CD14-positive monocyte (primary cell): ENCODE data around the gene CC2D2A. TPM values are rescaled to one million over a fixed set of nuclear protein-coding genes. Genes with fewer than 3 reads are reported as not detected.

Source experiments
- DNase-seq, 3 donors: peaks; one replicate each; pipeline ENCODE4 v3.0.0-alpha.2; 2011 to 2022
- H2AFZ ChIP-seq: 2 replicates; pipeline ENCODE4 v1.6.0; 2012; ENCODE audit warnings: mild to moderate bottlenecking, low read depth, low read length, inconsistent platforms; ENCODE audit not compliant: insufficient read depth, poor library complexity, severe bottlenecking
- H3K27ac ChIP-seq, 2 donors: 1 replicate in 1 of 2; 2 replicates in 1 of 2; pipeline ENCODE4 v1.5.1; 2012 to 2013; ENCODE audit warnings: low read length in 2 of 2, control low read depth in 1 of 2, inconsistent platforms in 1 of 2, low read depth in 1 of 2, mild to moderate bottlenecking in 1 of 2
- H3K27me3 ChIP-seq, 2 donors: one replicate each; pipeline versions ENCODE4 v1.6.0 to v1.6.1; 2011 to 2013; ENCODE audit warnings: low read length in 2 of 2; ENCODE audit not compliant: control insufficient read depth in 2 of 2, insufficient read depth in 2 of 2
- H3K36me3 ChIP-seq, 2 donors: replicated peaks in 1 of 2; 1 replicate in 1 of 2; 2 replicates in 1 of 2; pipeline versions ENCODE4 v1.5.1 to v1.6.1; 2012 to 2013; ENCODE audit warnings: low read length in 2 of 2, control low read depth in 1 of 2, inconsistent platforms in 1 of 2, mild to moderate bottlenecking in 1 of 2; ENCODE audit not compliant: insufficient read depth in 2 of 2, control insufficient read depth in 1 of 2
- H3K4me1 ChIP-seq, 2 donors: 1 replicate in 1 of 2; 2 replicates in 1 of 2; pipeline versions ENCODE4 v1.5.1 to v1.6.1; 2012 to 2013; ENCODE audit warnings: low read length in 2 of 2, control low read depth in 1 of 2, inconsistent platforms in 1 of 2, mild to moderate bottlenecking in 1 of 2, moderate library complexity in 1 of 2; ENCODE audit not compliant: insufficient read depth in 2 of 2, control insufficient read depth in 1 of 2
- H3K4me2 ChIP-seq: replicated peaks from 2 replicates; pipeline ENCODE3; 2012; ENCODE audit warnings: low read length, moderate library complexity, mild to moderate bottlenecking; ENCODE audit not compliant: poor library complexity, severe bottlenecking; ENCODE audit errors: extremely low read depth
- H3K4me3 ChIP-seq, 3 experiments: fragments of 200-600 bp in 1 of 3; sonication (generic) in 1 of 3; replicated peaks in 1 of 3; 1 replicate in 2 of 3; 2 replicates in 1 of 3; pipeline ENCODE4 v1.5.1; 2011 to 2013; ENCODE audit warnings: low read length in 3 of 3, mild to moderate bottlenecking in 3 of 3, control low read depth in 2 of 3, low read depth in 2 of 3, inconsistent platforms in 1 of 3, moderate library complexity in 1 of 3
- H3K79me2 ChIP-seq: 2 replicates; pipeline ENCODE4 v1.6.0; 2012; ENCODE audit warnings: mild to moderate bottlenecking, control low read depth, inconsistent platforms, low read length, moderate library complexity; ENCODE audit not compliant: insufficient read depth
- H3K9ac ChIP-seq: 2 replicates; pipeline ENCODE4 v1.6.0; 2017; ENCODE audit warnings: low read length, mild to moderate bottlenecking; ENCODE audit not compliant: insufficient read depth, poor library complexity, severe bottlenecking
- H3K9me3 ChIP-seq, 2 donors: replicated peaks in 1 of 2; 1 replicate in 1 of 2; 2 replicates in 1 of 2; pipeline versions ENCODE4 v1.5.1 to v1.6.1; 2012 to 2013; ENCODE audit warnings: low read length in 2 of 2, control low read depth in 1 of 2; ENCODE audit not compliant: control insufficient read depth in 1 of 2, insufficient read depth in 1 of 2
- H4K20me1 ChIP-seq: 2 replicates; pipeline ENCODE4 v1.6.0; 2012; ENCODE audit warnings: mild to moderate bottlenecking, low read length, control low read depth, moderate library complexity; ENCODE audit not compliant: insufficient read depth
- H3K27ac Mint-ChIP-seq, 7 donors: one replicate each; pipeline ENCODE4 v1.8.0; 2020; ENCODE audit warnings: mild to moderate bottlenecking in 7 of 7, mixed read lengths in 7 of 7, moderate library complexity in 6 of 7, inconsistent platforms in 2 of 7
- H3K27me3 Mint-ChIP-seq, 3 donors: one replicate each; pipeline ENCODE4 v1.8.0; 2021 to 2022; ENCODE audit warnings: low read depth in 3 of 3, mild to moderate bottlenecking in 3 of 3, mixed read lengths in 3 of 3, moderate library complexity in 3 of 3, inconsistent platforms in 1 of 3
- H3K36me3 Mint-ChIP-seq, 2 donors: one replicate each; pipeline ENCODE4 v1.8.0; 2020; ENCODE audit warnings: mixed read lengths in 2 of 2, inconsistent platforms in 1 of 2, mild to moderate bottlenecking in 1 of 2
- H3K4me1 Mint-ChIP-seq: one replicate; pipeline ENCODE4 v1.8.0; 2020; ENCODE audit warnings: mild to moderate bottlenecking, mixed read lengths
- H3K4me3 Mint-ChIP-seq, 2 donors: one replicate each; pipeline ENCODE4 v1.8.0; 2020; ENCODE audit warnings: mild to moderate bottlenecking in 2 of 2, mixed read lengths in 2 of 2, moderate library complexity in 1 of 2
- H3K9me3 Mint-ChIP-seq, 7 donors: one replicate each; pipeline ENCODE4 v1.8.0; 2020 to 2022; ENCODE audit warnings: mixed read lengths in 7 of 7, mild to moderate bottlenecking in 6 of 7, moderate library complexity in 6 of 7, inconsistent platforms in 2 of 7
- CTCF ChIP-seq: fragments of 200-600 bp; IDR thresholded peaks from one replicate; pipeline ENCODE4 v1.8.0; 2022; ENCODE audit warnings: antibody characterized with exemption, mild to moderate bottlenecking
- WGBS: methylation state at CpG from one replicate; pipeline ENCODE4 v1.1.5; 2013; ENCODE audit warnings: missing lambda C conversion rate; ENCODE audit not compliant: insufficient coverage; 5-methylcytosine and 5-hydroxymethylcytosine counted together
- intact Hi-C, 2 donors: fragments of 100-400 bp; cut with micrococcal nuclease; formaldehyde crosslinking; loops; one replicate each; pipeline versions ENCODE4 v1.15.0 to v1.15.1; 2023
- polyA plus RNA-seq, 3 donors: library from polyadenylated mRNA; depleted of rRNA in 1 of 3; unstranded in 2 of 3; stranded (reverse) in 1 of 3; fragments of 300-500 nt in 2 of 3; fragments of >200 nt in 1 of 3; fragmentation: Illumina TruSeq in 2 of 3; gene quantifications; 1 replicate in 2 of 3; 2 replicates in 1 of 3; pipeline ENCODE4 v1.2.3, GENCODE V29; 2012 to 2021

The CC2D2A gene
- polyA plus RNA-seq, 3 donors, result 1.7 to 2.5 (median 1.9) TPM

GRCh38 chr4:15506464-15506863 lies 36.8 kb downstream of the CC2D2A start:
- peaks cover 0 to 2% (median 0%) of the 10 kb centered on the region in 7 donors for H3K9me3 Mint-ChIP-seq
- H3K36me3 ChIP-seq, result no peaks in the 10 kb centered on the region
- peaks cover 2% of the 10 kb centered on the region for H3K4me1 Mint-ChIP-seq
- H3K27ac ChIP-seq, result no peak overlapping the region
- intact Hi-C loops, result no loop called here
- no peaks in the 10 kb centered on the region for H3K4me1 ChIP-seq
- no peak overlapping the region for H3K4me3 ChIP-seq
- H2AFZ ChIP-seq, result no peak overlapping the region
- no peak for DNase-seq
- H3K27me3 ChIP-seq, result no peaks in the 10 kb centered on the region
- peaks cover 0 to 25% of the 10 kb centered on the region in 2 donors for H3K36me3 Mint-ChIP-seq
- no peaks in the 10 kb centered on the region for H3K27me3 Mint-ChIP-seq
- no peaks in the 10 kb centered on the region for H4K20me1 ChIP-seq
- no peak overlapping the region for H3K4me2 ChIP-seq
- no peak overlapping the region for H3K4me3 Mint-ChIP-seq
- no peak overlapping the region for H3K9ac ChIP-seq
- H3K9me3 ChIP-seq, result no peaks in the 10 kb centered on the region
- WGBS, result 100% methylated on average over 5 of the region's 8 CpGs
- TF ChIP-seq CTCF, result no peak
- H3K79me2 ChIP-seq, result no peaks in the 10 kb centered on the region
- H3K27ac Mint-ChIP-seq, result no peak overlapping the region

- H3K36me3 Mint-ChIP-seq, result peaks cover 5 to 33% of the 10 kb centered on the region in 2 donors
- H3K4me1 Mint-ChIP-seq, result peaks cover 2% of the 10 kb centered on the region
- no peak overlapping the region for H3K27ac Mint-ChIP-seq
- no peaks in the 10 kb centered on the region for H3K79me2 ChIP-seq
- H3K9ac ChIP-seq, result no peak overlapping the region
- no peaks in the 10 kb centered on the region for H3K27me3 ChIP-seq
- peaks cover 0 to 2% of the 10 kb centered on the region in 2 donors for H3K9me3 ChIP-seq
- no peak overlapping the region for H2AFZ ChIP-seq
- 92% methylated on average over 4 of the region's 4 CpGs for WGBS
- no peak for DNase-seq
- no peaks in the 10 kb centered on the region for H3K27me3 Mint-ChIP-seq
- H3K4me2 ChIP-seq, result no peak overlapping the region
- no peak for TF ChIP-seq CTCF
- intact Hi-C loops, result no loop called here
- no peak overlapping the region for H3K4me3 Mint-ChIP-seq
- peaks cover 0 to 6% (median 2%) of the 10 kb centered on the region in 7 donors for H3K9me3 Mint-ChIP-seq
- H3K27ac ChIP-seq, result no peak overlapping the region
- peaks cover 0 to 7% of the 10 kb centered on the region in 2 donors for H3K36me3 ChIP-seq
- no peaks in the 10 kb centered on the region for H3K4me1 ChIP-seq
- H4K20me1 ChIP-seq, result no peaks in the 10 kb centered on the region
- H3K4me3 ChIP-seq, result no peak overlapping the region
These were observed 38.0 kb downstream of the CC2D2A start for GRCh38 chr4:15507679-15508078.
